Measurements from ENCODE around the gene USP21.

The USP21 gene

DNA sequence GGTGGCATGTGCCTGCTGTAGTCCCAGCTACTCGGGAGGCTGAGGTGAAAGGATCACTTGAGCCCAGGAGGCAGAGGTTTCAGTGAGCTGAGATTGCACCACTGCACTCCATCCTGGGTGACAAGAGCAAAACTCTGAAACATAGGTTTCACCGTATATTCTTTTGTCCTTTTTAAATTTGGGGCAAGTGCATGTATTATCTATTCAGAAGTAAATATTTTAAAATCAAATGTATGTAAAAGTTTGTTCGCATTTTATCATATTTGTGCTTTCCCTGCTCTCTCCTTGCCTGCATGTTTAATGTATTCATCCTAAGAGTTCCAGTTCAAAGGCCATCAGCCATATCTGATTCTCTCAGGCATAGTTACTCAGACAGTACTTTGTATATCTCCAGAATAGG, 13.5 kb upstream of the USP21 start:
- Histone ChIP-seq H3K9ac (ENCODE audit: low read length) (no peak overlapping the region), H3K9me3 (ENCODE audit: control insufficient read depth, low read length) (no peaks in the 10 kb centered on the region), H3K4me3 (ENCODE audit: low read length) (no peak overlapping the region), H3K36me3 (ENCODE audit: control insufficient read depth, insufficient read depth, low read length) (no peaks in the 10 kb centered on the region), H3K4me1 (ENCODE audit: control insufficient read depth, insufficient read depth, low read length) (no peaks in the 10 kb centered on the region), H3K27me3 (ENCODE audit: control insufficient read depth, insufficient read depth, low read length) (no peaks in the 10 kb centered on the region)

DNA sequence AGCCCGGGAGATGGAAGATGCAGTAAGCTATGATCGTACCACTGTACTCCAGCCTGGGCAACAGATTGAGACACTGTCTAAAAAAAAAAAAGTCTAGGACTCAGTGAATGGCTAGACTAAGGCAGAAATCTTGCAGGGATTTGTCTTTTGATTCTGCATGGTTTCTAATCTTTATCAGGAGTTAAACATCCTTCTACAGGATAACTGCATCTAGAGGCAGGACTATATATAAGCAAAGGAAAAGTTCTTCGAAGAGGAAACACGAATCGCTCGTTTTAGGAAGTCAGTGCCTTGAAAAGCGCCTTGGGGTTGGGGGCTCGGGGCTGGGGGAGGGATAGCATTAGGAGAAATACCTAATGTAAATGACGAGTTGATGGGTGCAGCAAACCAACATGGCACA, 6.1 kb upstream of the USP21 start:
- no peaks in the 10 kb centered on the region for H3K27me3 ChIP-seq (ENCODE audit: control insufficient read depth, insufficient read depth, low read length)
- no peaks in the 10 kb centered on the region for H3K9me3 ChIP-seq (ENCODE audit: control insufficient read depth, low read length)
- peaks cover 10% of the 10 kb centered on the region for H3K4me1 ChIP-seq (ENCODE audit: control insufficient read depth, insufficient read depth, low read length)
- peak overlapping the region; percentile 97 for H3K9ac ChIP-seq (ENCODE audit: low read length)
- H3K4me3 ChIP-seq (ENCODE audit: low read length), result no peak overlapping the region
- H3K36me3 ChIP-seq (ENCODE audit: control insufficient read depth, insufficient read depth, low read length), result peaks cover 4% of the 10 kb centered on the region

DNA sequence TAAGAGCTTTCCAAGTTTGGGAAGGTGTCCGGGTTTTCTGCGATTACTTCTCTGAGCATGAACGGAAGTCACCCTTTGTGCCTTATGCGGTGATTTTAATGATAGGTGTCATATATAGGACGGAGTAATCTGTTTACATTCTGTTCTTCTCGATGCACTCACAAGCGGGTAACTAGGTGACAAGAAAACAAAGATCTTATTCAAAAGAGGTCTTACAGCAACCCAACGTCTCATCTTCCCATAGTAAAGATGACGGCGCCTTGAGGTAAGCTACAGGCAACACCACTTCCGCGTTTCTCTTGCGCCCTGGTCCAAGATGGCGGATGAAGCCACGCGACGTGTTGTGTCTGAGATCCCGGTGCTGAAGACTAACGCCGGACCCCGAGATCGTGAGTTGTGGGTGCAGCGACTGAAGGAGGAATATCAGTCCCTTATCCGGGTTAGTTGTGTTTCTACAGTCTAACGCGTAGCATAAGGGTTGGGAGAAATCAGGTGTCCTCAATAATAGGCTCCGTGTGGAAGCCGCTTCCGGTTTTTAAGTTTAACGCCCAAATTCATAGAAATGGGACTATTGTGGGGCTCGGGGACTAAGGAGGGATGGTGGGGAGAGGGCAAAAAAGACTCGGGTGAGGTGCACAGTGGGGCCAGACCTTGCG, 5.5 kb upstream of the USP21 start, which contains the start of gene UFC1:
Gene UFC1 (plus strand): TSS at position 297 of the 656 bp plus-strand sequence. CDS start 20 bp downstream, at position 317.
- Histone ChIP-seq H3K36me3 (ENCODE audit: control insufficient read depth, insufficient read depth, low read length) (peaks cover 4% of the 10 kb centered on the region), H3K4me1 (ENCODE audit: control insufficient read depth, insufficient read depth, low read length) (peaks cover 15% of the 10 kb centered on the region), H3K9ac (ENCODE audit: low read length) (peak within 1 kb of the TSS; percentile 97), H3K9me3 (ENCODE audit: control insufficient read depth, low read length) (no peaks in the 10 kb centered on the region), H3K4me3 (ENCODE audit: low read length) (peak within 1 kb of the TSS; percentile 87), H3K27me3 (ENCODE audit: control insufficient read depth, insufficient read depth, low read length) (no peaks in the 10 kb centered on the region)

DNA sequence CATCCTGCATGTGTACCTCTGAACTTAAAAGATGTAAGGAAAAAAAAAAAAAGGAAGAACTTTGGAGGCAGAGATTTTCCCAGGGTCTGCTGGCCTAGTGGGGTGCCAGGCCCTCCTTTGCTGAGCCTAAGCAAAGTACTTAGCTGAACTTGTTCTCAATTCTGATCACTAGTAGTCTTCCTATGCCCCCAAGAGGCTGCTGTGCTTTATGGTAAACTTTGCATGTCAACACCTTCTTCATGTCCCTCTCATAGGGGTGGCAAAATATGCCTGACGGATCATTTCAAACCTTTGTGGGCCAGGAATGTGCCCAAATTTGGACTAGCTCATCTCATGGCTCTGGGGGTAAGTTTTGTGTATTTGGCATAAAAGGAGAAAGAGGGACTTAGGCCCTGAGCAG, 1.4 kb upstream of the USP21 start:
- no peak overlapping the region for H3K4me3 ChIP-seq (ENCODE audit: low read length)
- peaks cover 36% of the 10 kb centered on the region for H3K4me1 ChIP-seq (ENCODE audit: control insufficient read depth, insufficient read depth, low read length)
- H3K36me3 ChIP-seq (ENCODE audit: control insufficient read depth, insufficient read depth, low read length), result peaks cover 4% of the 10 kb centered on the region
- no peak overlapping the region for H3K9ac ChIP-seq (ENCODE audit: low read length)
- H3K27me3 ChIP-seq (ENCODE audit: control insufficient read depth, insufficient read depth, low read length), result no peaks in the 10 kb centered on the region
- H3K9me3 ChIP-seq (ENCODE audit: control insufficient read depth, low read length), result no peaks in the 10 kb centered on the region

DNA sequence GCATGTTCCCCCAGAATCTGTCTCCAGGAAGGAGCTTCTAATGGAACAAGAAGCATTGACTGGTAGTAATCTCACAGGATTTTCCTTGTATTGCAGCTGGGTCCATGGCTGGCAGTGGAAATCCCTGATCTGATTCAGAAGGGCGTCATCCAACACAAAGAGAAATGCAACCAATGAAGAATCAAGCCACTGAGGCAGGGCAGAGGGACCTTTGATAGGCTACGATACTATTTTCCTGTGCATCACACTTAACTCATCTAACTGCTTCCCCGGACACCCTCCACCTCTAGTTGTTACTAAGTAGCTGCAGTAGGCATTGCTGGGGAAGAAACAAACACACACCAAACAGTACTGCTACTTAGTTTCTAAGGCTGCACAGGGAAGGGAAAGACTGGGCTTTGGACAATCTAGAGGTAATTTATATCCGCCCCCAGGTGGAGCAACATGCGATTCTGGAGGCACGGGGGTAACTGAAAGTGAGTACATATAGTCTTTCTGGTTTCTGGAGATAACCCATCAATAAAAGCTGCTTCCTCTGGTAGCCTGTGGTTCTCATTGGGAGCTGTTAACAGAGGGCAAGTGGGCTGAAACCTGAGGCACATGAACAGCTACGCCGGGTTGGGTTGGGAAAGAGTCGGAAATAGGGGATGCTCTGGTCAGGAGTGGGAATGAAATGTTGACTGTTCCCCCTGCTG, 837 bp upstream of the USP21 start:
- H3K4me3 ChIP-seq (ENCODE audit: low read length), result peak overlapping the region; percentile 90
- peaks cover 36% of the 10 kb centered on the region for H3K4me1 ChIP-seq (ENCODE audit: control insufficient read depth, insufficient read depth, low read length)
- peak overlapping the region; percentile 87 for H3K9ac ChIP-seq (ENCODE audit: low read length)
- H3K27me3 ChIP-seq (ENCODE audit: control insufficient read depth, insufficient read depth, low read length), result no peaks in the 10 kb centered on the region
- H3K36me3 ChIP-seq (ENCODE audit: control insufficient read depth, insufficient read depth, low read length), result peaks cover 4% of the 10 kb centered on the region
- no peaks in the 10 kb centered on the region for H3K9me3 ChIP-seq (ENCODE audit: control insufficient read depth, low read length)

DNA sequence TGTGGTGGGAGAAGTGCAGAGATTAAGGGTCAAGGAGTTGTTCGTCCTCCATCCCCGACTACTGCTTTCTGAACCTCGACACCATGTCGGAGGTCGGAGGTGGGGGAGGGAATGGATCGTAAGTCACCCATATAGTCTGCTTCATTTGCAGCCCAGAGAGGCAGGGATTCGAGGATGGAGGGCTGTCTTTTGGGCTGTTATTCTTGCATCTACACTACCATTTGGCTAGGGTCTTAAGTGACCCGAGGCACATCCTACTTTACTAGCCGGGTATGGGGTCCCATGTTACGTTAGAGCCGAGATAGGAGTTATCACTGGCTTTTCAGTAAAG, 578 bp downstream of the USP21 start:
- Histone ChIP-seq H3K9me3 (ENCODE audit: control insufficient read depth, low read length) (no peaks in the 10 kb centered on the region), H3K27me3 (ENCODE audit: control insufficient read depth, insufficient read depth, low read length) (no peaks in the 10 kb centered on the region), H3K36me3 (ENCODE audit: control insufficient read depth, insufficient read depth, low read length) (peaks cover 4% of the 10 kb centered on the region), H3K4me1 (ENCODE audit: control insufficient read depth, insufficient read depth, low read length) (peaks cover 32% of the 10 kb centered on the region), H3K9ac (ENCODE audit: low read length) (peak overlapping the region; percentile 87), H3K4me3 (ENCODE audit: low read length) (peak overlapping the region; percentile 90)

DNA sequence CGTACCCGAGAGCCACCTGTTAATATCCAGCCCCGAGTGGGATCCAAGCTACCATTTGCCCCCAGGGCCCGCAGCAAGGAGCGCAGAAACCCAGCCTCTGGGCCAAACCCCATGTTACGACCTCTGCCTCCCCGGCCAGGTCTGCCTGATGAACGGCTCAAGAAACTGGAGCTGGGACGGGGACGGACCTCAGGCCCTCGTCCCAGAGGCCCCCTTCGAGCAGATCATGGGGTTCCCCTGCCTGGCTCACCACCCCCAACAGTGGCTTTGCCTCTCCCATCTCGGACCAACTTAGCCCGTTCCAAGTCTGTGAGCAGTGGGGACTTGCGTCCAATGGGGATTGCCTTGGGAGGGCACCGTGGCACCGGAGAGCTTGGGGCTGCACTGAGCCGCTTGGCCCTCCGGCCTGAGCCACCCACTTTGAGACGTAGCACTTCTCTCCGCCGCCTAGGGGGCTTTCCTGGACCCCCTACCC, 1.4 kb downstream of the USP21 start:
- H3K9ac ChIP-seq (ENCODE audit: low read length), result no peak overlapping the region
- H3K4me1 ChIP-seq (ENCODE audit: control insufficient read depth, insufficient read depth, low read length), result peaks cover 34% of the 10 kb centered on the region
- H3K36me3 ChIP-seq (ENCODE audit: control insufficient read depth, insufficient read depth, low read length), result peaks cover 4% of the 10 kb centered on the region
- no peak overlapping the region for H3K4me3 ChIP-seq (ENCODE audit: low read length)
- H3K27me3 ChIP-seq (ENCODE audit: control insufficient read depth, insufficient read depth, low read length), result no peaks in the 10 kb centered on the region
- H3K9me3 ChIP-seq (ENCODE audit: control insufficient read depth, low read length), result no peaks in the 10 kb centered on the region

DNA sequence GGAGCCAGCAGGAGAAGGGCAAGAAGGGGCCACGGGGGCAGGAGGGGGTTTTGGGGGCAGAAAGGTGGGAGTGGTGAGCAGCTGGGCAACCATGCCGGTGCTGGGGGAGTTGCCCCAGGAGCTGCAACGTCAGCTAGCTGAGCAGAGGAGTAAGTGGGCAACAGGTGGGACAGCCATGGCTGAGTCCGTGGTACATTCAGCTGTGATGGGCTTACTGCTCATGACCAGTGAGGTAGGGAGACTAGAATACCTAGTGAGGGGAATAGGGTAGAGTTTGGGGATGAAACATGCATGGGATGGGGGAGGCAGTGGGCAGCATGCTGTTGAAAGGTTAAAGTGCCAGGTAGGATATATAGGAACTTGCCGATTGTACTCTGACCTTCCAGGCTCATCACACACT, 2.4 kb downstream of the USP21 start:
- Histone ChIP-seq H3K9ac (ENCODE audit: low read length) (no peak overlapping the region), H3K36me3 (ENCODE audit: control insufficient read depth, insufficient read depth, low read length) (peaks cover 4% of the 10 kb centered on the region), H3K4me3 (ENCODE audit: low read length) (no peak overlapping the region), H3K9me3 (ENCODE audit: control insufficient read depth, low read length) (no peaks in the 10 kb centered on the region), H3K27me3 (ENCODE audit: control insufficient read depth, insufficient read depth, low read length) (no peaks in the 10 kb centered on the region), H3K4me1 (ENCODE audit: control insufficient read depth, insufficient read depth, low read length) (peaks cover 36% of the 10 kb centered on the region)

DNA sequence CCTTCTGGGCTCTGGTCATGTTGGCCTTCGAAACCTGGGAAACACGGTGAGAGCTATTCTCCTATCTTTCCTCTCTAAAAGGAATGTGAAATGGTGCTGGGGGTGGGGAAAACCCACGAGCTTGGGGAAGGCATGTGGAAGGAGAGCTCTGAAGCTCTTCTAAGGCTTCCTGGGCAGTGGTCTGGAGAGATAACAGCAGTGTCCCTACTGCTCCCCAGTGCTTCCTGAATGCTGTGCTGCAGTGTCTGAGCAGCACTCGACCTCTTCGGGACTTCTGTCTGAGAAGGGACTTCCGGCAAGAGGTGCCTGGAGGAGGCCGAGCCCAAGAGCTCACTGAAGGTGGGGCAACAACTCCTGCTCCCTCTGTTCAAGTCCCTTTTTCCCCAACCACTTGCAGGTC, 2.8 kb downstream of the USP21 start:
- Histone ChIP-seq H3K4me3 (ENCODE audit: low read length) (no peak overlapping the region), H3K27me3 (ENCODE audit: control insufficient read depth, insufficient read depth, low read length) (no peaks in the 10 kb centered on the region), H3K9ac (ENCODE audit: low read length) (no peak overlapping the region), H3K36me3 (ENCODE audit: control insufficient read depth, insufficient read depth, low read length) (peaks cover under 1% of the 10 kb centered on the region), H3K9me3 (ENCODE audit: control insufficient read depth, low read length) (no peaks in the 10 kb centered on the region), H3K4me1 (ENCODE audit: control insufficient read depth, insufficient read depth, low read length) (peaks cover 40% of the 10 kb centered on the region)

DNA sequence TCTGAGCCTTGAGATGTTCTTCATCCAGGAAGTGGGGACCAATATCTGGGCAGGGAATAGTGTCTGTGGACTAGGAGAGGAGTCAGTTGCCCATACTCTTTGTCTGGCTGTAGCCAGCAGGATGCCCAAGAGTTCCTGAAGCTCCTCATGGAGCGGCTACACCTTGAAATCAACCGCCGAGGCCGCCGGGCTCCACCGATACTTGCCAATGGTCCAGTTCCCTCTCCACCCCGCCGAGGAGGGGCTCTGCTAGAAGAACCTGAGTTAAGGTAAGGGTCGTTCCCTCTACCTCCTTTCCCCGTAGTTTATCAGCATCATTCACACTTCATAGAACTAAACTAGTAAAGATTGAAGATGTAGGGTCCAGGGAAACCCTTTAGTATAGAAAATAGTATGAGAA, 3.5 kb downstream of the USP21 start:
- Histone ChIP-seq H3K9ac (ENCODE audit: low read length) (no peak overlapping the region), H3K9me3 (ENCODE audit: control insufficient read depth, low read length) (no peaks in the 10 kb centered on the region), H3K4me3 (ENCODE audit: low read length) (no peak overlapping the region), H3K36me3 (ENCODE audit: control insufficient read depth, insufficient read depth, low read length) (no peaks in the 10 kb centered on the region), H3K4me1 (ENCODE audit: control insufficient read depth, insufficient read depth, low read length) (peaks cover 42% of the 10 kb centered on the region), H3K27me3 (ENCODE audit: control insufficient read depth, insufficient read depth, low read length) (no peaks in the 10 kb centered on the region)

DNA sequence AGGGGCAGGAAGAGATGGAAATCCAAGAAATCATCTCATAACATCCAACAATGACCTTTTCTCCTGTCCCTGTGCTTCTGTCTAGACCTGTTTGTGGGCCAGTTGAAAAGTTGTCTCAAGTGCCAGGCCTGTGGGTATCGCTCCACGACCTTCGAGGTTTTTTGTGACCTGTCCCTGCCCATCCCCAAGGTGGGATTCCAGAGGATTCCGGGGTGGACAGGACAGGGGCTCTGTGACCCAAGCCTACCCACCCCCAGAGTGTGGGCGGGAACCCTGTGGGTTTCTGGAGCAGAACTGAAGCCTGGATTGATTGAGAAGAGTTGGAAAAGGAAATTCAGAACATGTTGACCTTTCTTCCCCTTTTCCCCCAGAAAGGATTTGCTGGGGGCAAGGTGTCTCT, 4.5 kb downstream of the USP21 start:
- H3K27me3 ChIP-seq (ENCODE audit: control insufficient read depth, insufficient read depth, low read length), result no peaks in the 10 kb centered on the region
- no peak overlapping the region for H3K4me3 ChIP-seq (ENCODE audit: low read length)
- H3K9ac ChIP-seq (ENCODE audit: low read length), result no peak overlapping the region
- H3K4me1 ChIP-seq (ENCODE audit: control insufficient read depth, insufficient read depth, low read length), result peaks cover 38% of the 10 kb centered on the region
- H3K9me3 ChIP-seq (ENCODE audit: control insufficient read depth, low read length), result no peaks in the 10 kb centered on the region
- H3K36me3 ChIP-seq (ENCODE audit: control insufficient read depth, insufficient read depth, low read length), result no peaks in the 10 kb centered on the region

DNA sequence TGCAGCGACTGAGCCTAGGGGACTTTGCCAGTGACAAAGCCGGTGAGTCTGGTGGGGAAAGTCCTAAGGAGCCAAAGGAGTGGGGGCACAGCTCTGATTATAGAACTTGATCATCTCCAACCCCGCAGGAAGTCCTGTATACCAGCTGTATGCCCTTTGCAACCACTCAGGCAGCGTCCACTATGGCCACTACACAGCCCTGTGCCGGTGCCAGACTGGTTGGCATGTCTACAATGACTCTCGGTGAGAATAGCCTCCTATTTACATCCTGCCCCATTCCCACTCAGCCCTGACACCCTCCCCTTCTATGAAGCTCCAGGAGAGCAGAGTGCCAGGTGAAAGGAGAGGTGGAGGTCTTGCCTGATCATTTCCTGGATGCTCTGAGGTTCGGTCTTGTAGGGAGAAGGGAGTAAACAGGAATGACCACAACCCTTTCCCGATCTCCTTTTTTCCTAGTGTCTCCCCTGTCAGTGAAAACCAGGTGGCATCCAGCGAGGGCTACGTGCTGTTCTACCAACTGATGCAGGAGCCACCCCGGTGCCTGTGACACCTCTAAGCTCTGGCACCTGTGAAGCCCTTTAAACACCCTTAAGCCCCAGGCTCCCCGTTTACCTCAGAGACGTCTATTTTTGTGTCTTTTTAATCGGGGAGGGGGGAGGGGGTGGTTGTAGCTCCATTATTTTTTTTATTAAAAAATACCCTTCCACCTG, 5.8 kb downstream of the USP21 start:
- H3K9ac ChIP-seq (ENCODE audit: low read length), result peak overlapping the region; percentile 81
- no peaks in the 10 kb centered on the region for H3K36me3 ChIP-seq (ENCODE audit: control insufficient read depth, insufficient read depth, low read length)
- no peaks in the 10 kb centered on the region for H3K9me3 ChIP-seq (ENCODE audit: control insufficient read depth, low read length)
- H3K4me1 ChIP-seq (ENCODE audit: control insufficient read depth, insufficient read depth, low read length), result peaks cover 30% of the 10 kb centered on the region
- H3K27me3 ChIP-seq (ENCODE audit: control insufficient read depth, insufficient read depth, low read length), result no peaks in the 10 kb centered on the region
- H3K4me3 ChIP-seq (ENCODE audit: low read length), result peak overlapping the region; percentile 43
